ENCODE results near the gene MTCL3.
"Not testable (repeated sequence)": the region's sequence is repeated elsewhere in the genome, so short reads cannot be mapped to it uniquely, and the experiment has no call there.

MTCL3 gene

GRCh38 chr6:127464881-127465459 is 54.2 kb downstream of the MTCL3 start:
- peak; percentile 84 for DNase-seq

DNA sequence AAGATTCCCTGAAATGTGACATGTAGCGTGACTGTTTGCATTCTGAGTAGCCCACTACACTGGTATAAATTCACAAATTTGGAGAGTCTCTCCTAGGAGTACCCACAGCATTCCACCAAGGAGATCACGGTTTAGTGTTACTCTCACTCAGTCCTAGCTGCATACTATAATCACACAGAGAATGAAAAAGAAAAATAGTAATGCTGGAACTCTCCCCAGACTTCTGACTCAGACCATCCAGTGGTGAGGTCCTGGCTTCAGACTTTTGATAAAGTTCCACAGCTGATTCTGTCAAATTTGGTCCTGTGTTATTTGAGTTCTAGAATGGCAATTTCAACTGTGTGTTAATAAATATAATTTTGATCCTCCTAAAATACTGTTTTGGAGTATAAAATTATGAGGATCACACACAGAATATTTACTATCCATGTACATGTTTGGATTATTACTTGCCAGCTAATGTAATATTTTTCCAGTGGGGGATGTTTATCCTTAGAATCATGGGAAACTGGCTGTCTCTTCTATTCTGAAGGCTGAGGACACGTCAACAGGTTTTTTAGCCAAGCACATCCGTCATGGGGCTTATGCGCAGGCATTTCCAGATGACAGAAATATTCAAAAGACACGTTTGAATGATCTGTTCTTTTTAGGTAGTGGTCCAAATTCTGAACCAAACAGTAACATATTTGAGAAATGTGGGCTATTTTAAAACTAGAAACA is 54.8 kb downstream of the MTCL3 start:
- no peak for DNase-seq

GRCh38 chr6:127463056-127463455 is 56.1 kb downstream of the MTCL3 start:
- DNase-seq = no peak

GRCh38 chr6:127462376-127462775 is 56.8 kb downstream of the MTCL3 start:
- DNase-seq = peak; percentile 20

GRCh38 chr6:127460465-127460864 is 58.7 kb downstream of the MTCL3 start:
- no peak for DNase-seq

GRCh38 chr6:127459231-127459641 is 59.9 kb downstream of the MTCL3 start, which contains the start of gene KIAA0408:
KIAA0408 (minus strand) TSS chr6:127459389; CDS start chr6:127453981, 5,408 bp downstream.
- peak; percentile 64 for DNase-seq

- no peak for DNase-seq
These were observed 60.3 kb downstream of the MTCL3 start for GRCh38 chr6:127458817-127459216.

DNA sequence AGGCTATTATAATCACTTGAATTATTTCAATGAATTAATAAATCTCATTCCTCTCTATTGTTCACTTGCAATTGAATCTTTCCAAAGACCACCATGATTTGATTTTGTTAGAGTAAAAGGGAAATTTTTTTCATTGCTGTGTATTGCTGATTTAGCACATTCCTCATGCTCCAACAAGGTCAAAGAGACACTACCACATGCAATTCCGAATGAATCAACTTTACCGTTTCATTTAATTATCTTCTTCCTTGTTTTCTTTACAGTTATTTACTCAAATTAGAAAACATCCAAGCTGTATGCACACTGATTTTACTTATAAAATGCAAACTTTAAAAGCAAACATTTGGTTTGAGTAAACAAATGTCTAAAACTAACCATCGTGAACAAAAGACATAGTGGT is 60.9 kb downstream of the MTCL3 start:
- DNase-seq = no peak

DNA sequence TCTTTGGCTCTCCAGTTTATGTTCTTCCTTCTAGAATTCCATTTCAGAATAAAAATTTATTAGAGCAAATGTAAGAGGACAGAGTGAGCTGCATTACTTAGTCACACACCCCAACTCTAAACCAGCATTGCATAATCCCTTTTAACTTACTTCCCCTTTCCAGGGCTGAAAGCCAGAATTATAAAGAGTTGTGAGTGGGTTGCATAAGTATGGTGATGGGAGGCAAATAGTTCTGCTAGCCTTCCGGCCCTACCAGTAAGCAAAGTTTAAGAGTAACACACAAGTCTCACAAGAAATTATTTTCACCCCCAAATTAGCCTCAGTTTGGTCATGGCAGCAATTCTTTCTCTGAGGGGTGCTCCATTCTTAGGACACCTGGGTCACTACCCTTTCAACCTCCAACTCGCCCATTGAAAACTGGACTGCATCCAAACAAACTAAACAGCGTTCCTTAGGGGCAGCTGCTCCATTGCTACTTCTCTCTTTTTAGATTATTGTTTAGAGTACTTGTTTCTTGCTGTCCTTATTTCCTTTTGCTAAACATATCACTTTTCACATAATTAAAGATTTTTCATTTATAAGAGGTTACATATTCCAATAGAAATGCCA is 61.6 kb downstream of the MTCL3 start:
- peak; percentile 96 for DNase-seq

DNA sequence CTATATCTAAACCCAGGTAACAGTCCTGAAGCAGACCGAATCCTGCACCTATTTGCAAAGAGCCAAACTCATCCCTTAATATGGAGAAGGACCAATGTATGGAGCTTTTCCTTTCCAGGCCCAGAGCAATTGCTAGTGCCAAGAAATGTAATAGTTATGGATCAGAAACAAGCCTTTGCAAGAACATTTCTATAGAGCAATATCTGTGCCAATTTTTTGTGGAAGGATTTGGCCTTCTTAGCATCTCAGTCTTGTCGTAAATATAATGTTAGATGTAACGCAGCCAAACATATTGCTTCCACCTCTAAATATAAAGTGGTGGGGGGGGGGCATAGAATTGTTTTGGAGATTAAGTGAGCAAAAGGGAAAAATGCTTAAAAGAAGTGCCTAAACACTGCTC is 62.7 kb downstream of the MTCL3 start:
- no peak for DNase-seq

DNA sequence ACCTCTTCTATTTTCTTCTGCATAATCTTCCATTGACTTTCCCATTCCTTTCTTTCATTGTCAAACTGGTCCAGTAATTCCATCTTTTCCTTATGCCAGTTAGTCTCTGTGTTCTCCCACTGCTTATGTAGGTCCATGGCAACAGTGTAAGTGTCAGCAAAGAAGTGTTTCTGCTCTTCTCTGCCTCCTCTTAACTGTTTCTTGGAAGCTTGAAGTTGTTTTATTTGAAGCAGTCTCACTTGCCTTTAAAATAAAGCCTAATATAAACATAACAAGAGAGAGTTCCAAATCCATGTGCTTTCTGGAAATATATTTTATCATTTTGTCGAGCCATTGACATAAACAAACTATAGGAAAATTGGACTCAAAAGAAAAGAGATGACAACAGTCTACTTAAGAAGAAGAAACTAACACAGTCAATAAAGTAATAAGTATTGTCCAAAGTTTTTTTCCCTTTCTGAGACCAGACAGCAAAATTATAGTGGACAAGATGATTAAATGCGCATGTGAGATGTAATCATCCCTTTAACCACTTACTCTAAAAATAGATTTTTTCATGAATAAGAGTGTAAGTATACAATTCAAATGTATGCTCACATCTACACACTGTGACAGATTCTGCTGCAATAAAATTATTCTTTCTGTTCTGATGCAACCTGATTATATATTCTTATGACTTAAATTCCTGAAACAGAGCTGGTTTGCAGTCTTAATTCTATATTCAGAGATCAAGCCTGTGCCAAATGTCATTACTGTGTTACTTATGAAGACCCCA is 65.1 kb downstream of the MTCL3 start:
- DNase-seq = peak; percentile 24

- DNase-seq = no peak
These were observed 66.3 kb downstream of the MTCL3 start for GRCh38 chr6:127452803-127453202.

GRCh38 chr6:127451388-127451787 is 67.7 kb downstream of the MTCL3 start:
- no peak for DNase-seq

DNA sequence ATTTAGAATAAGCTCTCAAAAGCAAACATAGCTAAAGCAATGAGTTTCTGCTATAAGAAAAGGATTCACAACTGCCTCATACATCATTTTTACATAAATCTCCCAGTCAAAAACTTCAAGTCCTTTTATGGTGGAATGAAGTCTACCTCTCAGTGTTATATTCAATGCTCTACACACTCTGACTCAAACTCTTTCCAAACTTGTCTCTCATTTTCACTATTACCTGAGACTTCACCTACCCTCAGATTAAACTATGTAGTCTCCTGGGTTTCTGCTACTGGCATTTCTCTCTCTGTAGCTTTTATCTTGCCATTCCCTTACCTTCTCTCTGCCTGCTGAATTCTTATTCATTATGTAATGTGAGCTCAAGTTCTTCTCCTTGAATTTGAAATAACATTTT is 71.4 kb downstream of the MTCL3 start:
- DNase-seq = no peak

GRCh38 chr6:127446356-127446755 is 72.8 kb downstream of the MTCL3 start:
- no peak for DNase-seq

- no peak for DNase-seq
These were observed 77.3 kb downstream of the MTCL3 start for GRCh38 chr6:127441881-127442280.

GRCh38 chr6:127439718-127440117 is 79.4 kb downstream of the MTCL3 start:
- no peak for DNase-seq

DNA sequence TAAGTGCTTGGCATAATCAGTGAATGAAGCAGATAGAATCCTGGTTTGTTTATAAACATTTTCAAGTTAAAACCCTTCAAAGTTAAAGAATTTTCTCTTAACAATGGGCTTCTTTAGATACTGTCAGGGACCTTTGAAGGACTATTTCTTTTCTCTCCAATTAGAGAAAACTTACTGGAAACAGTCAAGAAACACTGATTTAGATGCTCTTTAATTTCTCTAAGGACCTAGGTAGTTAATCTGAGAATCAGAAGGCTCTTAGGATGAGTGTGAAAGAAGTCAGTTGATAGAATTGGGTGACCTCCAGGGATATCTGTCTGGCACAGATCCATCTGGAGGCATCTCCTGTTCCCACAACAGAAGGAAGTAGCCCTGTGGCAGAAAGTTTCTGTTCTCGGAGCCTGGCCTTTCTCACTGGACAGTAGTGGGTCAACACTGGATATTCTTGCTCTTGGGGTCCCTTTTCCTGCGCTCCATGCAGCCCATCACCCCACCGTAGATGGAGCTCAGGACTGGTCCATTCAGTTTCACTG is 82.5 kb downstream of the MTCL3 start:
- DNase-seq = no peak

DNA sequence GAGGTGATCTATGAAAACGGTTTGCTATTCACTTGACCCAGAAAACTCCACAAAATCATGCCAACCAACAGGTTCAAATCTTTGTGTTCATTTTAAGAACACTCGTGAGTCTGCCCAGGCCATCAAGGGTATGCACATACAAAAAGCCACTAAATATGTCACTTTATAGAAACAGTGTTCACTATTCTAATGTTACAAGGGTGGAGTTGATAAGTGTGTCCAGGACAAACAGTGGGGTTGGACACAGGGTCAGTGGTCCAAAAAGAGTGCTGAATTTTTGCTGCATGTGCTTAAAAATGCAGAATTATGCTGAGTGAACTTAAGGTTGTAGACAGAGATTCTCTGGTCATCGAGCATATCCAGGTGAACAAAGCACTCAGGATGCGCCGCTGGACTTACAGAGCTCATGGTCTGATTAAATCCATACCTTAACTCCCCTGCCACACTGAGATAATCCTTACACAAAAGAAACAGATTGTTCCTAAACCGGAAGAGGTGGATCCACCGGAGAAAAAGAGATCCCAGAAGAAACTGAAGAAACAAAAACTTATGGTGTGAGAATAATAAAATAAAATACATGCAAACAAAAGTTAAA is 83.4 kb downstream of the MTCL3 start:
- DNase-seq = no peak

DNA sequence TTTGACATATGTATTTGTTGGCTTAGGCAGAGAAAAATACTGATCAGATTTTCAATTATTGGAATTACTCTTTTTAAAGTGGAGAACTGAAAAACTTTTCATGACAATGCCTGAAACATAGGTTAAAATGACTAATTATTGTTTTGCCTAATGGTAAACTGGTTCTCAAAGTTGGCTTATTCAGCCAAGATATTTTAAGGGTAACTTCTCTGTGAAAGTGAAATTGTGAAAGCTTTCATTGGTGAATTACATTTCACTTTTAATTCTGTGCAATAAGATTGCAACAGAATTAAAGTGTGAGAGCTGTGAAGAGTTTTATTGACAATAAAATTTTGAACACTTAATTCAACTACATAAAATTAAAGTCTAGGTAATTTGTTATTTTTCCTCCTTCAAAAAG is 84.5 kb downstream of the MTCL3 start:
- DNase-seq = no peak

- not testable (repeated sequence) for DNase-seq
These were observed 90.6 kb downstream of the MTCL3 start for GRCh38 chr6:127428562-127428961.

GRCh38 chr6:127423921-127424320 is 95.2 kb downstream of the MTCL3 start:
- peak; percentile 47 for DNase-seq

All from OCI-M1 (cell line).